Right cardiac atrium (tissue), 5 donors: ENCODE measurements around the gene DBNL. TPM values are rescaled to one million over a fixed set of nuclear protein-coding genes. Genes with fewer than 3 reads are reported as not detected.
A peak's percentile ranks its signal among the peaks of the same experiment; 100 is the strongest.

ENCODE experiments used
- ATAC-seq, 2 donors: fragments of 200-7000 bp; cut with Tn5 transposase; one replicate each; pipeline versions ENCODE4 v1.8.0 to v1.9.1; 2020; ENCODE audit warnings: moderate library complexity in 2 of 2, mild to moderate bottlenecking in 1 of 2
- DNase-seq, 3 donors: peaks; one replicate each; pipeline ENCODE4 v3.0.0-alpha.2; 2020
- H3K27ac ChIP-seq: one replicate; pipeline ENCODE4 v1.5.1; 2013; ENCODE audit warnings: mild to moderate bottlenecking, low read length, control low read depth, moderate library complexity
- H3K27me3 ChIP-seq: one replicate; pipeline ENCODE4 v1.6.1; 2013; ENCODE audit not compliant: control insufficient read depth, insufficient read depth
- H3K4me1 ChIP-seq: one replicate; pipeline ENCODE4 v1.6.1; 2013; ENCODE audit warnings: low read length; ENCODE audit not compliant: control insufficient read depth, insufficient read depth
- H3K4me3 ChIP-seq: one replicate; pipeline ENCODE4 v1.5.1; 2013; ENCODE audit warnings: low read length, control low read depth
- H3K9me3 ChIP-seq: one replicate; pipeline ENCODE4 v1.6.1; 2013; ENCODE audit warnings: low read length; ENCODE audit not compliant: control insufficient read depth
- WGBS: extraction: QIAGEN DNeasy Blood & Tissue Kit; methylation state at CpG from one replicate; pipeline ENCODE4 v1.1.7; 2013; 5-methylcytosine and 5-hydroxymethylcytosine counted together
- intact Hi-C, 4 donors: fragments of 100-400 bp; cut with DNase I; formaldehyde crosslinking; loops; one replicate each; pipeline versions ENCODE4 v1.11.0 to v1.14.0; 2022 to 2023
- polyA plus RNA-seq: library from polyadenylated mRNA; stranded (reverse); fragments of 200-250 nt; gene quantifications from one replicate; pipeline ENCODE4 v1.2.3, GENCODE V29; 2013
- total RNA-seq, 4 donors: library from RNA; stranded (reverse); fragmentation: NEBNext Ultra II Directional; extraction: Animal tissue kit (Norgen Biotek cat#: 25700); gene quantifications; one replicate each; pipeline ENCODE4 v1.2.1, GENCODE V29; 2021
- donor health status: healthy with polysubstance abuse.
- donor health status: DM: no; HTN: yes; CAD: no.
- donor health status: DM: no; HTN: no; CAD: no.
- donor health status: DM: no; HTN: yes; CAD: no; lungs with severe emphysema.
- donor health status: DM: yes; HTN: yes; CAD: no.

The DBNL gene
- total and polyA plus RNA-seq, 5 donors = 34.3 to 44.6 (median 37.5) TPM

DNA sequence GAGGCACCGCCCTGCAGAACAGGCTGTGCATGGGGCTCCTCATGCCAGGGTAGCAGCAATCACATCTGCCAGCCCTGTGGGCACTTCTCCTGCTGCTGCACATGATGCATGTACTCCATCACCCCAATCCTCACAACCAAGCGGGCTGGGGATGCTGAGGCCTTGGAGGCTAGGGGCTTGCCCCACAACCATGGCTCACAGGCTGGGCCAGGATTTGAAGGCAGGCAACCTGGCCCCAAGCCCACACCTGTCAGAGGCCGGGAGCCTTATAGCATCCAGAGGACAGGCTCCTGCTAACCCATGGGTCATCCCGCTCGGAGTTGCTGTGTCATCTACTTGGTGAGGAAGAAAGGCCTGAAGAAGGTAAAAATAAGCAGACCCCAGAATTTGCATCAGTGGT lies 35.6 kb downstream of the DBNL start:
- Histone ChIP-seq H3K27me3 (no peaks in the 10 kb centered on the region), H3K4me1 (peaks cover 3% of the 10 kb centered on the region), H3K4me3 (no peak overlapping the region), H3K27ac (peak overlapping the region; percentile 75), H3K9me3 (no peaks in the 10 kb centered on the region)
- DNase-seq (peak in 1 of 3 donors; percentile 61), ATAC-seq (no peak)
- 92% methylated on average over 5 of the region's 5 CpGs for WGBS
- intact Hi-C loops = loop anchor here in 3 of 4 donors (5.0 kb wide), 1 partner anchor 42 kb away; the partner anchor contains the start of gene POLD2 (in 3 of the 3)

DNA sequence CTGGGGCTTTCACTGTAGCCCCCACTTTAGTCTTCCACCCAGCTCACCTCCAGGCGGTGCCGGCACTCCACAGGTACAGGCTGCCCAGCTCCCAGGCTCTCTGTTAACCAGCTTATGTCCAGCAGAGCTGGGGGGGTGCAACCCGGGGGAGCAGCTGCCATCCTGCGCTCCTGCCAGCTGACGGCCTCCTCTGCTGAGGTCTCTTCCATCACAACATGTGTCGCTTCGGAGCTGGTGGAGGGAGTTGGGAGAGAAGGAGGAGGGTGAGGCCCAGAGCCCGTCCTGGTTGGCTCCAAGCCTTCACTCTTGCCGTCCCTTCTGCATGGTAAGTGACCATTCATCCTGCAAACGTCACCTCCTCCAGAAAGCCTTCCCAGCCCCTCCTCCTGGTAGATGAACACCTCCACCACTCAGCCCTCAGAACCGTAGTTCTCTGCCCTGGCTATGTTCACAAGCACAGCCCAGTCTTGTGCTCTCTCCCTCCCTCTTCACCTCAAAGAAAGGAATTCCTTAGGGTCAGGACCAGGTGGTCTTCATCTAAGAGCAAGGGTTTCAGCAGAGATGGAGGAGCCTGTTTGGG lies 36.3 kb downstream of the DBNL start:
- Histone ChIP-seq H3K9me3 (no peaks in the 10 kb centered on the region), H3K4me1 (peaks cover 3% of the 10 kb centered on the region), H3K27ac (peak overlapping the region; percentile 75), H3K4me3 (peak overlapping the region; percentile 83), H3K27me3 (no peaks in the 10 kb centered on the region)
- DNase-seq = peak; percentile 19 to 67 (median 64)
- intact Hi-C loops = loop anchor here in 3 of 4 donors (5.0 kb wide), 1 partner anchor 42 kb away; the partner anchor contains the start of gene POLD2 (in 3 of the 3)
- no peak for ATAC-seq
- WGBS = 58% methylated on average over 11 of the region's 11 CpGs

DNA sequence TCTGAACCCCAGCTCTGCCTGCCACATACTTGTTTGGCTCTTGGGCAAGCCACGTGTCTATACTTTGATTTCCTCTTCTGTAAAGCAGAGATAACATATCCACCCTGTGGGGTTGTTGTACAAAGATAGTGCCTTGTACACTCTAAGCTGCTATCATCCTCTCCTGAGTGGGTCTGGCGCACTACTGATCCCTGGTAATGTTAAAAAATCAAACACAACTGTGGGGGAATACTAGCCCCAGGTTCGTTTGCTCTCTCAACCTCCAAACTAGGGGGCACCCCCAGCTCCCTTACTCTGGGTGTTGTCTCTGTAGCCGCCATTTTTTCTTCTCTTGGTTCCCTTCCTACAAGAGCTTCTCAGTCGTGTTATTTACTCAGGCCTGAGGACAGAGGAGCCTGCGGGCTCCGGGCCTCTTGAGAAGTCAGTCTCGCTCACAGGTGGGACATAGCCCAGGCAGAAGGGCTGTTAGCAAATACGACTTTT lies 36.8 kb downstream of the DBNL start:
- peak in 2 of 3 donors; percentile 33 to 50 for DNase-seq
- H3K9me3 ChIP-seq = no peaks in the 10 kb centered on the region
- 54% methylated on average over 9 of the region's 9 CpGs for WGBS
- no peak for ATAC-seq
- intact Hi-C loops = loop anchor here in 3 of 4 donors (5.0 kb wide), 1 partner anchor 41 kb away; the partner anchor contains the start of gene POLD2 (in 3 of the 3)
- H3K27me3 ChIP-seq = no peaks in the 10 kb centered on the region
- peak overlapping the region; percentile 75 for H3K27ac ChIP-seq
- peak overlapping the region; percentile 83 for H3K4me3 ChIP-seq
- H3K4me1 ChIP-seq = peaks cover 3% of the 10 kb centered on the region

DNA sequence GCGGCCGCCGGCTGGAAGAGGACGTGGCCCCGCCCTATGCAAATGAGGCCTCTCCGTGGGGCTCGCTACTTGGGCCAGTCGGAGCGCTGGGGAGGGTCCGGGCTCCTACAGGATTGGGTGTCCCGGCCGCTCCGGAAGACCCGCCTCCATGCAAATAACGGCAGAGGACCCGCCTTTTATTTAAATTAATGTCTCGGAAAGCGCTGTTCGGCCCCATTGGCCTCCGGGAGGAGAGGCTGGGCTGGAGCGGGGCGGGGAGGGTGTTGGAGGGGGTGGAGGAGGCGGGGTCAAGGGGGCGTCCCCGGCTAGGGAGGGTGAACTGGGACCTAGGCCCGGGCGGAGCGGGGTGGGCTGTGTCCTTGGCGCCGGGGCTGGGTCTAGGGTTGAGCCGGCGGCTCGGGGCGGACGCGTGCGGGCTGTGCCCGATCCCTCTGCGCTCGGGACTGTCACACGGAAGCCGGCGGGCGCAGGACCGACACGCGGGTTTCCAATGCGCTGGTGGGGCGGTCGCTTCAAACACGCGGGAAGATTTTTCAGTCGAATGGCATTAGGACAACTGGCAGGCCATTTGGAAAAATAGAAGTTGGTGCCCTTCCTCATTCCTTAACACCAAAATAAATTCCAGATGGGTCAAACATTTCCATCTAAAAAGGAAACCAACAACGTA lies 38.2 kb downstream of the DBNL start:
- Histone ChIP-seq H3K27ac (peak overlapping the region; percentile 84), H3K4me3 (peak overlapping the region; percentile 83), H3K9me3 (no peaks in the 10 kb centered on the region), H3K4me1 (peaks cover 3% of the 10 kb centered on the region), H3K27me3 (no peaks in the 10 kb centered on the region)
- WGBS = under 1% methylated on average over 54 of the region's 54 CpGs
- intact Hi-C loops = loop anchor here in 3 of 4 donors (5.0 kb wide), 1 partner anchor 40 kb away; the partner anchor contains the start of gene POLD2 (in 3 of the 3)
- ATAC-seq = peak; percentile 96 to 97
- DNase-seq = peak; percentile 99 to 100 (median 100)

DNA sequence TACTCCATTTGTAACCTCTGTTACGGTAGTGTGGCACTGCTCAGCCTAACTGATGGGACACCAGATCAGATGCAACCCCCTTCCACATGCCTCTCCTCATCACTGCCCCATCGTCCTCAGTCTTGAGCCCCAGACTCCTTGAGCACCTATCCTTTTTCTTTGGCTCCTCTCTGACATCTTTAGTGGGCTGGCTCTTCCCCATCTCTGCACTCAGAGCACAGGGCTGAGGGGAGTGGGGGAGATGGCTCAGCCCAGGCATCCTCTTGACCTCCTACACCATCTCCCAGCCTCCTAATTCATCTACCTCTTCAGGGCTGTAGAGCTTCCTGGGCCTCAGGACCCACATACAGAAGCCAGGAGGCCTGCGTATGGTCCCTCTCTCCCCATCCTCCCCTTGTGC lies 39.3 kb downstream of the DBNL start:
- 95% methylated on average over 3 of the region's 3 CpGs for WGBS

DNA sequence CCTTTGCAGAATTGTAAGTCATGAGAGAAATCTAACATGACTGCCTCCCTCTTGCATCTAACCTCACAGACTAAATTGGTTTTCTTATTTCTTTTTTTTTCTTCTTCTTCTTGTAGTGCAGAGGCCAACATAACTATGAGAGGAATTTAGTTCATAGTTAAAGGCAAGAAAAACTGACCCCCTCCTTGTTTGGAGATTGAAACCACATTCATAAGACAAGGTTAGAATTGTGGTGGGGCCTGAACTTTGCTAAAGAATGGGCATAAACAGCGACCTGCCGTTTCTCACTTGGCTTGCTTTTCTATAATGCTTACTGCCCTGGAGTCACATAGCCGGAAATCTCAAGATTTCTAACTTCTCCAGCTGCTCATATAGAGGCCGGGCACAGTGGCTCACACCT lies 40.2 kb downstream of the DBNL start:
- DNase-seq (no peak), ATAC-seq (no peak)
- intact Hi-C loops = loop anchor here in 3 of 4 donors (5.0 kb wide), 1 partner anchor 38 kb away; the partner anchor contains the start of gene POLD2 (in 3 of the 3)
- H3K27ac ChIP-seq = no peak overlapping the region
- H3K4me3 ChIP-seq = no peak overlapping the region
- H3K4me1 ChIP-seq = peaks cover 3% of the 10 kb centered on the region
- H3K27me3 ChIP-seq = no peaks in the 10 kb centered on the region
- 78% methylated on average over 4 of the region's 4 CpGs for WGBS
- no peaks in the 10 kb centered on the region for H3K9me3 ChIP-seq

More for the DNA sequence above, 39.3 kb downstream of the DBNL start:
- no peaks in the 10 kb centered on the region for H3K9me3 ChIP-seq
- H3K27me3 ChIP-seq = no peaks in the 10 kb centered on the region
- DNase-seq (peak in 1 of 3 donors; percentile 18), ATAC-seq (no peak)
- H3K27ac ChIP-seq = no peak overlapping the region
- no peak overlapping the region for H3K4me3 ChIP-seq
- intact Hi-C loops = loop anchor here in 3 of 4 donors (5.0 kb wide), 1 partner anchor 39 kb away; the partner anchor contains the start of gene POLD2 (in 3 of the 3)
- peaks cover 3% of the 10 kb centered on the region for H3K4me1 ChIP-seq

DNA sequence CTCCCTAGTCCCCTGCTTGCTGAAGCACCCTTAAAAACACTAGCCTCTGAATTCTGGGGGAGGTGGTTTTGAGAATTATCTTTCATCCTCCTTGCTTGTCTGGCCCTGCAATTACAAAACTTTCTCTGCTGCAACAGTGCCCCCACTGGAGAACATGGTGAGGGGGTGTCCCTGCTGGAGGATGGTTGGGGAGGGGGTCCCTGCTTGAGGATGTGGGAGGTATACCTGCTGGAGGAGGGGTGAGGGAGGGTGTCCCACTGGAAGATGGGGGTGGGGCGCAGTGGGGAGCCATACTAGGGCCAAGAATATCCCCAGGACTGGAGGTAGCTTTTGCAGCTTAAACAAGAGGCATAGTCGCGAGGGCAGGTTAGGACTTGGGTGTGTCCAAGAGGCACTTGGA lies 41.0 kb downstream of the DBNL start:
- Histone ChIP-seq H3K27me3 (no peaks in the 10 kb centered on the region), H3K4me3 (no peak overlapping the region), H3K27ac (no peak overlapping the region), H3K9me3 (no peaks in the 10 kb centered on the region), H3K4me1 (peaks cover 3% of the 10 kb centered on the region)
- peak in 2 of 3 donors; percentile 47 to 53 for DNase-seq
- no peak for ATAC-seq
- intact Hi-C loops = no loop called here
- WGBS = 95% methylated on average over 3 of the region's 3 CpGs

DNA sequence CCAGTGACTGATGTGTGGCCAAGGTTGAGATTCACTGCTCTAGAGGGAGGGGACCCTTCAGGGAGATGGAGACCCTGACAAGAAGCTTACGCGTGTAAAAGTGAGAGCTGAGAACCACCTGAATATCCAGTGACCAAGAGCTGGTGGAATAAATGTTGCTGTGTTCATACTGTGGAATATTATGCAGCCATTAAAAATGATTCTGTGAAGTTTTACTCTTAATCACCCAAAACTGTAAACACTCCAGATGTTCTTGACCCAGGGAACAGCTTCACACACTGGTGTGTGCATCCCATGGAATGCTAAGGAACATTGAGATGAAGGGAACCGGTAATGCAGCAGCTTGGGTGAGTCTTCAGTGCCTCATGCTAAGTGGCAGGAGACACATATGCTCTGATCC lies 42.1 kb downstream of the DBNL start:
- Histone ChIP-seq H3K27me3 (no peaks in the 10 kb centered on the region), H3K27ac (no peak overlapping the region), H3K4me3 (no peak overlapping the region), H3K9me3 (no peaks in the 10 kb centered on the region), H3K4me1 (no peaks in the 10 kb centered on the region)
- 94% methylated on average over 3 of the region's 3 CpGs for WGBS
- DNase-seq (no peak), ATAC-seq (no peak)
- intact Hi-C loops = no loop called here

DNA sequence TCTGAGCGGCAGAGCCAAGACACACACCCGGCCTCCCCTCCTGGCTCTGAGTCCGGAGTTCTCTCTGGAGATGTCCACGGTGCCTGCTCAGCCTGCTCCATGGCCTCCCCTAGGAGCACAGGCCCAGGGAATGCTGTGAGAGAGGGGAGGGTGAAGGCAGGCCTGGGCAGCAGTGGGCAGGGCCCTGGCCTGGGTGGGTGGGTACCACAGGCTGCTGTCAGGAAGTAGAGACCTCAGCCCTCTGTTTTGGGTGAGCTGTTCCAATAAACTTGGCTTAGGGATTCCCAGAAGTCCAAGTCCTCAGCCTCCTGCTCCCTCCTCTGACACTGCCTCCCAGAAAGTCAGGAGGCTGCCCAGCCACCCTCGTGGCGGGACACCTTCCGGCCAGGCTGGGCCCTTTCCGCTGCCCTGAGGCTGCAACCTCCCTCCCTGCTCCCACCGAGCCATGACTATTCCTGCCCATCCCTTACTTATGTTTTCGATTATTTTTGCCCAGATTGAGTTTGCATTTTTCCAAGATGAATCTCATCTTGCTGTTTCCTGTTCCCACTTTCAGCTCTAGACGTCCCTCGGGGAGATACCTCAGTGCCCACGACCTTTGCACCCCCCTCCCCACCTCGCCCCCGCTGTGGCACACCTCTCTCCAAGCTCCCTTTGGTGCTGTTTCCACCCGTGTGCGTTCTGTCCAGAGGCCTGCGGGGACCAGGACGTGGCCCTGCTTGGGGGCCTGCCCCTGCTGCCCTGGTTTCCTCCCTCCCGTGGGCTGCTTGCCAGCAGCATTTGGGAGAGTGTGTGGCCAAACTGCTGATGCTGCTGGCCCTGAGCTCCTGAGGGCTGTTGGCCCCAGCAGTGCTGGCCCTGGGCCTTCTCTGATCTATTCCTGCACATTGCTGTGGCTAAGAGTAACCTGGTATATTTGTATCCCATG lies 43.7 kb downstream of the DBNL start:
- DNase-seq = peak; percentile 82 to 95 (median 91)
- Histone ChIP-seq H3K4me3 (no peak overlapping the region), H3K27ac (peak overlapping the region; percentile 60), H3K27me3 (no peaks in the 10 kb centered on the region), H3K4me1 (no peaks in the 10 kb centered on the region), H3K9me3 (no peaks in the 10 kb centered on the region)
- intact Hi-C loops = no loop called here
- WGBS = 32% methylated on average over 20 of the region's 20 CpGs
- peak; percentile 68 to 81 for ATAC-seq

DNA sequence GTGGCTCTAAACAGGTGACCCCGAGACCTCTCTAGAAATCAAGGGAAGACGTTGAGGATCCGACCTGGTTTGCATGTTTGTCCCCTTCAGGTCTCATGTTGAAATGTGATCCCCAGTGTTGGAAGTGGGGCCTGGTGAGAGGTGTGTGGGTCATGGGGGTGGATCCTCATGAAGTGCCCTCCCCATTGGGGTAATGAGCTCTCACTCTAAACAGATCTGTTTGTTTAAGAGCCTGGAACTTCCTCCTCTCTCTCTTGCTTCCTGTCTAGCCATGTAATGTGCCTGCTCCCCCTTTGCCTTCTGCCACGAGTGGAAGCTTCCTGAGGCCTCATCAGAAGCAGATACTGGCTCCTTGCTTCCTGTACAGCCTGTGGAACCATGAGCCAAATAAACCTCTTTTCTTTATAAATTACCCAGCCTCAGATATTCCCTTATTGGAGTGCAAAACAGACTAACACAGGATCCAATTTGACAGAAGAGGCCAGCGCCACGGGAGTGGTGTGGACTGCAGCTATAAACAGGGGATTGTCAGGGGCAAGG lies 48.7 kb downstream of the DBNL start:
- DNase-seq = peak in 1 of 3 donors; percentile 3
- Histone ChIP-seq H3K4me1 (peaks cover 5% of the 10 kb centered on the region), H3K27me3 (no peaks in the 10 kb centered on the region), H3K4me3 (no peak overlapping the region), H3K9me3 (no peaks in the 10 kb centered on the region), H3K27ac (no peak overlapping the region)
- no peak for ATAC-seq
- WGBS = 86% methylated on average over 6 of the region's 6 CpGs
- intact Hi-C loops = no loop called here
